H1 (cell line): ENCODE results near the gene CPM. TPM values are rescaled to one million over a fixed set of nuclear protein-coding genes. Genes with fewer than 3 reads are reported as not detected.

Experiments
- CTCF ChIA-PET: fragments of 300-600 bp; sonication (Branson Sonifier 250); formaldehyde crosslinking; loops from one replicate; lab custom pipeline; 2021; ENCODE audit not compliant: partially characterized antibody; lab: Charles Lee
- POLR2A ChIA-PET: fragments of 300-600 bp; sonication (Branson Sonifier 250); formaldehyde crosslinking; loops from one replicate; lab custom pipeline; 2021; ENCODE audit warnings: inconsistent platforms; ENCODE audit not compliant: partially characterized antibody; lab: Charles Lee
- DNase-seq, 2 experiments: peaks; one replicate each; pipeline versions ENCODE4 v3.0.0 to v3.0.0-alpha.2; 2010 to 2022; ENCODE audit warnings: low spot score in 2 of 2, low read depth in 1 of 2, mixed read lengths in 1 of 2
- FAIRE-seq: peaks from 2 replicates; lab custom pipeline; 2011; peaks lifted over from hg19 to GRCh38; lab: Jason Lieb, UNC
- H2AFZ ChIP-seq: 2 replicates; pipeline ENCODE4 v1.8.1; 2012; ENCODE audit warnings: low read length, inconsistent platforms
- H2AK5ac ChIP-seq: 2 replicates; pipeline ENCODE4 v1.6.1; 2013; ENCODE audit warnings: low read depth, low read length
- H2BK120ac ChIP-seq: replicated peaks from 2 replicates; pipeline ENCODE3; 2013; ENCODE audit warnings: low read depth, low read length, inconsistent platforms
- H2BK12ac ChIP-seq: 2 replicates; pipeline ENCODE4 v1.6.1; 2013; ENCODE audit warnings: low read depth, low read length
- H2BK15ac ChIP-seq: 2 replicates; pipeline ENCODE4 v1.6.1; 2013; ENCODE audit warnings: low read length
- H2BK20ac ChIP-seq: 2 replicates; pipeline ENCODE4 v1.6.1; 2013; ENCODE audit warnings: low read length
- H2BK5ac ChIP-seq: 2 replicates; pipeline ENCODE4 v1.6.1; 2013; ENCODE audit warnings: low read depth, low read length
- H3K14ac ChIP-seq: 2 replicates; pipeline ENCODE4 v1.6.1; 2013; ENCODE audit warnings: inconsistent platforms; ENCODE audit not compliant: insufficient read length
- H3K18ac ChIP-seq: 2 replicates; pipeline ENCODE4 v1.6.1; 2013; ENCODE audit warnings: low read length; ENCODE audit errors: extremely low read depth
- H3K23ac ChIP-seq: 2 replicates; pipeline ENCODE4 v1.6.1; 2013; ENCODE audit warnings: inconsistent platforms; ENCODE audit not compliant: insufficient read length
- H3K23me2 ChIP-seq: 2 replicates; pipeline ENCODE4 v1.6.1; 2013; ENCODE audit warnings: low read depth, low read length
- H3K27ac ChIP-seq: 2 replicates; pipeline ENCODE4 v1.6.1; 2011; ENCODE audit warnings: low read depth, low read length, inconsistent platforms
- H3K27me3 ChIP-seq, 4 experiments: replicated peaks in 1 of 4; 1 replicate in 1 of 4; 2 replicates in 3 of 4; pipeline versions ENCODE4 v1.6.1 to v1.8.1; 2011 to 2013; ENCODE audit warnings: low read length in 3 of 4, mild to moderate bottlenecking in 3 of 4, inconsistent platforms in 2 of 4, mixed read lengths in 2 of 4, moderate library complexity in 1 of 4; ENCODE audit not compliant: control insufficient read depth in 3 of 4, insufficient read depth in 3 of 4; ENCODE audit errors: extremely low read depth in 1 of 4
- H3K36me3 ChIP-seq, 4 experiments: 2 replicates each; pipeline versions ENCODE4 v1.6.1 to v1.8.1; 2011 to 2013; ENCODE audit warnings: mild to moderate bottlenecking in 4 of 4, low read length in 3 of 4, moderate library complexity in 2 of 4, control low read depth in 1 of 4, inconsistent platforms in 1 of 4; ENCODE audit not compliant: insufficient read depth in 4 of 4, control insufficient read depth in 2 of 4
- H3K4ac ChIP-seq: replicated peaks from 2 replicates; pipeline ENCODE3; 2013; ENCODE audit warnings: low read length, low read depth, mixed read lengths, inconsistent platforms; ENCODE audit not compliant: insufficient read length
- H3K4me1 ChIP-seq, 4 experiments: replicated peaks in 1 of 4; 1 replicate in 1 of 4; 2 replicates in 3 of 4; pipeline versions ENCODE4 v1.6.1 to v1.8.1; 2011 to 2013; ENCODE audit warnings: low read length in 3 of 4, inconsistent platforms in 2 of 4, mixed read lengths in 1 of 4; ENCODE audit not compliant: insufficient read depth in 4 of 4, control insufficient read depth in 3 of 4
- H3K4me2 ChIP-seq, 2 experiments: 2 replicates each; pipeline versions ENCODE4 v1.6.1 to v1.8.1; 2011 to 2013; ENCODE audit warnings: low read depth in 2 of 2, low read length in 2 of 2, control low read depth in 1 of 2, inconsistent platforms in 1 of 2, mild to moderate bottlenecking in 1 of 2; ENCODE audit not compliant: insufficient read depth in 1 of 2
- H3K4me3 ChIP-seq, 4 experiments: fragments of 200-600, 300-600 bp in 1 of 4; sonication (generic), shearing (Covaris generic), sonication (Bioruptor Twin) in 1 of 4; 2 replicates each; pipeline versions ENCODE4 v1.5.1 to v1.8.1; 2011 to 2016; ENCODE audit warnings: low read length in 4 of 4, low read depth in 3 of 4, control low read depth in 2 of 4, inconsistent platforms in 2 of 4, mild to moderate bottlenecking in 2 of 4, mixed read lengths in 1 of 4, moderate library complexity in 1 of 4; ENCODE audit not compliant: insufficient read depth in 2 of 4; ENCODE audit errors: extremely low read depth in 1 of 4
- H3K56ac ChIP-seq: replicated peaks from 2 replicates; pipeline ENCODE3; 2013; ENCODE audit warnings: low read depth, mild to moderate bottlenecking, mixed read lengths, low read length, inconsistent platforms; ENCODE audit not compliant: insufficient read length
- H3K79me1 ChIP-seq: 2 replicates; pipeline ENCODE4 v1.6.1; 2013; ENCODE audit warnings: low read depth, low read length, control low read depth
- H3K79me2 ChIP-seq, 2 experiments: 2 replicates each; pipeline versions ENCODE4 v1.6.1 to v1.8.1; 2012 to 2013; ENCODE audit warnings: low read length in 2 of 2, mild to moderate bottlenecking in 2 of 2, inconsistent platforms in 1 of 2; ENCODE audit not compliant: insufficient read depth in 2 of 2, control insufficient read depth in 1 of 2
- H3K9ac ChIP-seq, 4 experiments: replicated peaks in 1 of 4; 1 replicate in 1 of 4; 2 replicates in 3 of 4; pipeline versions ENCODE4 v1.6.1 to v1.8.1; 2011 to 2013; ENCODE audit warnings: low read depth in 3 of 4, low read length in 3 of 4, control low read depth in 2 of 4, mild to moderate bottlenecking in 2 of 4, moderate library complexity in 2 of 4, inconsistent platforms in 1 of 4; ENCODE audit errors: extremely low read depth in 1 of 4
- H3K9me3 ChIP-seq, 2 experiments: 2 replicates each; pipeline versions ENCODE4 v1.6.1 to v1.8.1; 2012 to 2013; ENCODE audit warnings: mild to moderate bottlenecking in 2 of 2, moderate library complexity in 2 of 2, control low read depth in 1 of 2, inconsistent platforms in 1 of 2, low read depth in 1 of 2, low read length in 1 of 2, mixed read lengths in 1 of 2; ENCODE audit not compliant: insufficient read depth in 2 of 2
- H4K20me1 ChIP-seq, 2 experiments: replicated peaks in 1 of 2; 2 replicates each; pipeline versions ENCODE3 to v1.8.1; 2011 to 2013; ENCODE audit warnings: inconsistent platforms in 2 of 2, low read length in 2 of 2, mild to moderate bottlenecking in 1 of 2; ENCODE audit not compliant: insufficient read depth in 2 of 2, control insufficient read depth in 1 of 2
- H4K5ac ChIP-seq: 2 replicates; pipeline ENCODE4 v1.6.1; 2013; ENCODE audit warnings: low read length, low read depth, mixed read lengths, inconsistent platforms; ENCODE audit not compliant: insufficient read length
- H4K8ac ChIP-seq: 2 replicates; pipeline ENCODE4 v1.8.0; 2013; ENCODE audit warnings: mild to moderate bottlenecking, moderate library complexity, low read length, inconsistent platforms; ENCODE audit not compliant: insufficient read depth; ENCODE audit errors: extremely low read depth
- H4K91ac ChIP-seq: replicated peaks from 2 replicates; pipeline ENCODE3; 2013; ENCODE audit warnings: low read length, mixed read lengths, inconsistent platforms; ENCODE audit not compliant: insufficient read length
- GABPA ChIP-seq: IDR thresholded peaks from 2 replicates; pipeline ENCODE4 v1.6.1; 2011; ENCODE audit warnings: mild to moderate bottlenecking, low read length, moderate library complexity, borderline replicate concordance; ENCODE audit not compliant: insufficient read depth
- HDAC2 ChIP-seq, 2 experiments: fragments of 300-600 bp in 1 of 2; sonication (generic) in 1 of 2; IDR thresholded peaks; 2 replicates each; pipeline ENCODE4 v1.6.1; 2011 to 2012; ENCODE audit warnings: low read depth in 2 of 2, low read length in 2 of 2, mild to moderate bottlenecking in 2 of 2, moderate library complexity in 2 of 2, borderline replicate concordance in 1 of 2, inconsistent platforms in 1 of 2
- NRF1 ChIP-seq: IDR thresholded peaks from 2 replicates; pipeline ENCODE4 v1.6.1; 2011; ENCODE audit warnings: mild to moderate bottlenecking, low read depth, low read length, improper control_type of control experiment
- POLR2A ChIP-seq, 2 experiments: IDR thresholded peaks; 1 replicate in 1 of 2; 2 replicates in 1 of 2; pipeline ENCODE4 v1.6.1; 2011; ENCODE audit warnings: low read depth in 2 of 2, low read length in 2 of 2, mild to moderate bottlenecking in 2 of 2; ENCODE audit errors: control extremely low read depth in 1 of 2
- RXRA ChIP-seq: IDR thresholded peaks from 2 replicates; pipeline ENCODE4 v1.6.1; 2011; ENCODE audit warnings: low read depth, mild to moderate bottlenecking, low read length, moderate library complexity; ENCODE audit not compliant: insufficient read depth
- WGBS, 2 experiments: shearing (Covaris generic) in 1 of 2; methylation state at CpG; one replicate each; pipeline versions ENCODE4 v1.1.6 to v1.1.7; 2013 to 2015; ENCODE audit warnings: low lambda C conversion rate in 2 of 2, mixed read lengths in 2 of 2, inconsistent platforms in 1 of 2, low coverage in 1 of 2, missing lambda C conversion rate in 1 of 2; ENCODE audit not compliant: insufficient replicate concordance in 2 of 2, insufficient coverage in 1 of 2, insufficient read length in 1 of 2; ENCODE audit errors: extremely low coverage in 1 of 2, missing lambda C conversion rate in 1 of 2; 5-methylcytosine and 5-hydroxymethylcytosine counted together
- polyA plus RNA-seq, 7 experiments: library from polyadenylated mRNA; depleted of rRNA in 3 of 7; stranded (reverse) in 5 of 7; unstranded in 2 of 7; fragments of >200 nt in 5 of 7; fragments of 200-250 nt in 2 of 7; gene quantifications; 1 replicate in 5 of 7; 2 replicates in 1 of 7; 4 replicates in 1 of 7; pipeline versions ENCODE4 v1.2.1 to v1.2.3, GENCODE V29; 2011 to 2013; ENCODE audit warnings: missing spikeins in 2 of 7, mixed read lengths in 2 of 7
- total RNA-seq: library from RNA; stranded (reverse); fragmentation: NEBNext Ultra II Directional; extraction: Animal tissue kit (Norgen Biotek cat#: 25700); gene quantifications from 2 replicates; pipeline ENCODE4 v1.2.1, GENCODE V29; 2021

Gene CPM
- total and polyA plus RNA-seq, 2 of the 8 experiments (the other 6 are each of a cell fraction or from before 2014, with no cell fraction given) = 0.33 to 3.1 TPM

DNA sequence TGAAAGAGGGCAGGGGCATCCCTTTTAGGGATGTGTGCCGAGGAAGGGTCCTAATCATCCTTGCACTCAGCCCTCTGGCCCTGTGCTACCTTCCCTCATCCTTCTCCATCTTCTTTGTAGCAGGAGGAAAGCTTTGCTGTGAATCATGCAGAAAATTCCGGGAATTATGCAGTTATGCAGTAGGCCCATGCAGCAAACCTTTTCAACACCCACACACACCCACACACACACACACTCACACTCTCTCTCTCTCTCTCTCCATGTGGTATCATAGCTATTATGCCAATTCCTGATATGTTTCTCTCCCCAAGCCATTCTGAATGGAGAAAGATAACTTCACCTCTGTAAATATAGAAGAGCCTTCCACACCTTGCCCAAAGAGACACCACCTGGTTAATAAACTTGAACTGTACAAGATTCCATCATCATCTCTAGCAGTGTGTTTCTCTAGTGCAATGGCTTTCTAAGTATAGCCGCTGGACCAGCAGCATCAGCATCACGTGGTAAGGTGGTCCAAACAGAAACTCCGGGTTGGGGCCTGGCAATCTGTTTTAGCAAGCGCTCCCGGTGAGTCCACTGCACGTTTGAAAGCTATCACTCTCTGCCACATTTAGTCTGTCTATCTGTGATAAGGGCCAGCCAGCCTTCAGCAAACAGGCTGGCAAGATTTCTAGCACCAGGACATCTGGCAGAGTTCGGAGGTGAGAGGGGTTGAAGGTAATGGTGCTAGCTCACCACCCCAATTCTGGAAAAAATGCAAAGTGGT, 67.4 kb downstream of the CPM start:
- Histone ChIP-seq H2BK20ac (no peak overlapping the region), H3K27ac (no peak overlapping the region), H2AK5ac (no peak overlapping the region), H3K79me2 (no peaks in the 10 kb centered on the region), H3K9me3 (no peaks in the 10 kb centered on the region), H3K23ac (no peak overlapping the region), H2BK12ac (no peak overlapping the region), H3K18ac (no peak overlapping the region), H4K8ac (0 out of 2 replicates have a peak overlapping the region, but pooled peaks have one; percentile 36), H3K14ac (no peak overlapping the region), H3K27me3 (no peaks in the 10 kb centered on the region), H3K9ac (0 out of 7 replicates have a peak overlapping the region, but pooled peaks of 1 of the 4 experiments have one; percentile 10), H3K56ac (no peak overlapping the region), H3K79me1 (no peaks in the 10 kb centered on the region), H3K23me2 (no peaks in the 10 kb centered on the region; the same call in 1 of the 2 replicates), H2AFZ (no peak overlapping the region), H4K20me1 (no peaks in the 10 kb centered on the region), H2BK5ac (no peak overlapping the region), H4K91ac (no peak overlapping the region), H3K4ac (no peak overlapping the region), H3K4me1 (peaks cover 2 to 5% (median 4%) of the 10 kb centered on the region in 4 experiments; a peak in 4 of 7 replicates), H3K4me3 (no peak overlapping the region), H2BK15ac (no peak overlapping the region), H2BK120ac (no peak overlapping the region), H3K36me3 (no peaks in the 10 kb centered on the region), H4K5ac (no peak overlapping the region), H3K4me2 (no peak overlapping the region)
- TF ChIP-seq HDAC2 (IDR thresholded peaks at IDR 0.05; ENCODE audit: borderline replicate concordance in 1 of 2, low read depth in 2 of 2, low read length in 2 of 2) = no peak
- no peak for TF ChIP-seq NRF1
- TF ChIP-seq GABPA = no peak
- TF ChIP-seq POLR2A (IDR thresholded peaks at IDR 0.05; ENCODE audit: control extremely low read depth in 1 of 2, low read depth in 2 of 2, low read length in 2 of 2) = no peak
- TF ChIP-seq RXRA = no peak
- 84% methylated on average over 9 of the region's 9 CpGs; no CpG with 5 or more reads in 1 of the 2 experiments for WGBS, 2 experiments
- FAIRE-seq = no peak
- POLR2A ChIA-PET = no interaction called here
- no peak for DNase-seq
- CTCF ChIA-PET = interaction anchor here (1.0 kb wide), 2 partner anchors 33 to 205 kb away, joined by 3 read pairs; no protein-coding TSS in a partner anchor
